Prostate gland (tissue), 2 donors: Measurements from ENCODE around the gene GPRC5B. TPM values are rescaled to one million over a fixed set of nuclear protein-coding genes. Genes with fewer than 3 reads are reported as not detected.
A peak's percentile ranks its signal among the peaks of the same experiment; 100 is the strongest.

Experiments used
- DNase-seq: peaks from one replicate; pipeline ENCODE4 v3.0.0-alpha.2; 2019; ENCODE audit warnings: low spot score
- H3K27ac ChIP-seq, 2 donors: fragments of 200-600 bp; sonication (generic); 2 replicates each; pipeline ENCODE4 v1.5.1; 2017 to 2019
- H3K27me3 ChIP-seq: fragments of 200-600 bp; sonication (generic); replicated peaks from 2 replicates; pipeline ENCODE4 v1.5.1; 2019; ENCODE audit not compliant: insufficient read depth
- H3K36me3 ChIP-seq, 2 donors: fragments of 200-600 bp; sonication (generic); 1 replicate in 1 of 2; 2 replicates in 1 of 2; pipeline versions ENCODE4 v1.5.1 to v1.8.1; 2017 to 2019
- H3K4me1 ChIP-seq: fragments of 200-600 bp; sonication (generic); replicated peaks from 2 replicates; pipeline ENCODE4 v1.5.1; 2019
- H3K4me3 ChIP-seq, 2 donors: fragments of 200-600 bp; sonication (generic); 2 replicates each; pipeline ENCODE4 v1.5.1; 2017 to 2019
- H3K9me3 ChIP-seq: fragments of 200-600 bp; sonication (generic); 2 replicates; pipeline ENCODE4 v1.5.1; 2017
- CTCF ChIP-seq, 4 experiments: fragments of 200-600 bp in 2 of 4; fragments of 450-650 bp in 2 of 4; sonication (generic) in 2 of 4; IDR thresholded peaks; 1 replicate in 3 of 4; 2 replicates in 1 of 4; pipeline ENCODE4 v1.5.1; 2016 to 2019; ENCODE audit warnings: antibody characterized with exemption in 4 of 4, mild to moderate bottlenecking in 2 of 4, moderate library complexity in 2 of 4
- POLR2A ChIP-seq: fragments of 450-650 bp; IDR thresholded peaks from one replicate; pipeline ENCODE4 v1.6.1; 2016; ENCODE audit warnings: antibody characterized with exemption, mild to moderate bottlenecking
- POLR2AphosphoS5 ChIP-seq: sonication (generic); formaldehyde crosslinking; IDR thresholded peaks from one replicate; pipeline ENCODE4 v1.6.1; 2017; ENCODE audit warnings: antibody characterized with exemption
- WGBS: methylation state at CpG from one replicate; pipeline ENCODE4 v1.1.5; 2018; 5-methylcytosine and 5-hydroxymethylcytosine counted together
- intact Hi-C: fragments of 100-400 bp; cut with DNase I; formaldehyde crosslinking; loops from one replicate; pipeline ENCODE4 v1.14.2; 2022
- total RNA-seq, 2 donors: library from RNA; depleted of rRNA; stranded (reverse); fragments of >200 nt; gene quantifications; one replicate each; pipeline ENCODE4 v1.1.0, GENCODE V29; 2016

Gene GPRC5B
- total RNA-seq, 2 donors from 2014 or later = 19.4 to 256 TPM

GRCh38 chr16:19892902-19893301 lies 8.3 kb upstream of the GPRC5B start:
- H3K4me1 ChIP-seq = no peaks in the 10 kb centered on the region
- WGBS = 76% methylated on average over 12 of the region's 12 CpGs

GRCh38 chr16:19890901-19891300 lies 6.3 kb upstream of the GPRC5B start:
- Histone ChIP-seq H3K4me1 (no peaks in the 10 kb centered on the region), H3K27ac (no peak overlapping the region), H3K9me3 (no peaks in the 10 kb centered on the region), H3K4me3 (no peak overlapping the region), H3K36me3 (no peaks in the 10 kb centered on the region), H3K27me3 (no peaks in the 10 kb centered on the region)
- intact Hi-C loops = no loop called here
- DNase-seq = no peak
- 93% methylated on average over 3 of the region's 3 CpGs for WGBS
- no peak for TF ChIP-seq POLR2A
- no peak for TF ChIP-seq POLR2AphosphoS5
- no peak for TF ChIP-seq CTCF (IDR thresholded peaks at IDR 0.05)

More at GRCh38 chr16:19892902-19893301, 8.3 kb upstream of the GPRC5B start:
- H3K27ac ChIP-seq = no peak overlapping the region
- no peaks in the 10 kb centered on the region for H3K9me3 ChIP-seq
- no peak for TF ChIP-seq CTCF (IDR thresholded peaks at IDR 0.05)
- TF ChIP-seq POLR2AphosphoS5 = no peak
- no peak for TF ChIP-seq POLR2A
- intact Hi-C loops = no loop called here
- DNase-seq = no peak
- no peak overlapping the region for H3K4me3 ChIP-seq
- no peaks in the 10 kb centered on the region for H3K27me3 ChIP-seq
- H3K36me3 ChIP-seq = no peaks in the 10 kb centered on the region

GRCh38 chr16:19888834-19889233 lies 4.2 kb upstream of the GPRC5B start:
- no peaks in the 10 kb centered on the region for H3K27me3 ChIP-seq
- H3K9me3 ChIP-seq = no peaks in the 10 kb centered on the region
- intact Hi-C loops = loop anchor here (5.0 kb wide), 1 partner anchor 332 kb away; the partner anchor contains the start of gene VPS35L
- no peak for DNase-seq
- no peaks in the 10 kb centered on the region for H3K4me1 ChIP-seq
- H3K27ac ChIP-seq = no peak overlapping the region
- no peak overlapping the region for H3K4me3 ChIP-seq
- no peaks in the 10 kb centered on the region for H3K36me3 ChIP-seq
- 86% methylated on average over 3 of the region's 3 CpGs for WGBS
- TF ChIP-seq CTCF (IDR thresholded peaks at IDR 0.05) (no peak), POLR2A (no peak), POLR2AphosphoS5 (no peak)

- H3K4me1 ChIP-seq = no peaks in the 10 kb centered on the region
- peak; percentile 58 for DNase-seq
- no peaks in the 10 kb centered on the region for H3K9me3 ChIP-seq
- no peaks in the 10 kb centered on the region for H3K27me3 ChIP-seq
- intact Hi-C loops = loop anchor here (5.0 kb wide), 1 partner anchor 329 kb away; the partner anchor contains the start of gene VPS35L
- 10% methylated on average over 20 of the region's 20 CpGs for WGBS
- no peak overlapping the region for H3K27ac ChIP-seq
- H3K4me3 ChIP-seq = no peak overlapping the region
- no peaks in the 10 kb centered on the region for H3K36me3 ChIP-seq
- TF ChIP-seq POLR2AphosphoS5 (no peak), CTCF (IDR thresholded peaks at IDR 0.05) (peak; percentile 99 to 100 (median 99)), POLR2A (no peak)
Observed at GRCh38 chr16:19886073-19886941, 1.7 kb upstream of the GPRC5B start.
